ENCODE measurements around the gene FHL2.
A peak's percentile ranks its signal among the peaks of the same experiment; 100 is the strongest.

The FHL2 gene

GRCh38 chr2:105365206-105365605, 33.6 kb downstream of the FHL2 start:
- no peaks in the 10 kb centered on the region for H3K9me3 ChIP-seq (ENCODE audit: low read depth, low read length)
- no peak for TF ChIP-seq EZH2 (IDR thresholded peaks at IDR 0.05)
- no peak for TF ChIP-seq FOXP2 (optimal IDR thresholded peaks at IDR 0.05; ENCODE audit: control extremely low read depth, extremely low read length, insufficient read depth)
- no peak for TF ChIP-seq POLR2AphosphoS5 (IDR thresholded peaks at IDR 0.05; ENCODE audit: borderline replicate concordance, low read depth, low read length)
- no peak for DNase-seq (ENCODE audit: low read depth, low spot score)
- no peak overlapping the region for H3K4me3 ChIP-seq
- no peak overlapping the region for H3K9ac ChIP-seq (ENCODE audit: insufficient read length)
- no peak overlapping the region for H3K27ac ChIP-seq
- peaks cover 17% of the 10 kb centered on the region for H3K36me3 ChIP-seq (ENCODE audit: insufficient read depth, low read length)

GRCh38 chr2:105364436-105365139, 34.3 kb downstream of the FHL2 start:
- TF ChIP-seq EZH2 (IDR thresholded peaks at IDR 0.05): no peak
- TF ChIP-seq POLR2AphosphoS5 (IDR thresholded peaks at IDR 0.05; ENCODE audit: borderline replicate concordance, low read depth, low read length): no peak
- TF ChIP-seq FOXP2 (optimal IDR thresholded peaks at IDR 0.05; ENCODE audit: control extremely low read depth, extremely low read length, insufficient read depth): no peak
- Histone ChIP-seq H3K36me3 (ENCODE audit: insufficient read depth, low read length) (peaks cover 17% of the 10 kb centered on the region), H3K4me3 (no peak overlapping the region), H3K9ac (ENCODE audit: insufficient read length) (no peak overlapping the region), H3K9me3 (ENCODE audit: low read depth, low read length) (no peaks in the 10 kb centered on the region), H3K27ac (no peak overlapping the region)
- no peak for DNase-seq (ENCODE audit: low read depth, low spot score)

GRCh38 chr2:105362862-105363591, 35.8 kb downstream of the FHL2 start:
- no peak for DNase-seq (ENCODE audit: low read depth, low spot score)
- H3K9me3 ChIP-seq (ENCODE audit: low read depth, low read length): no peaks in the 10 kb centered on the region
- H3K36me3 ChIP-seq (ENCODE audit: insufficient read depth, low read length): peaks cover 22% of the 10 kb centered on the region
- H3K9ac ChIP-seq (ENCODE audit: insufficient read length): no peak overlapping the region
- no peak overlapping the region for H3K27ac ChIP-seq
- H3K4me3 ChIP-seq: no peak overlapping the region
- TF ChIP-seq POLR2AphosphoS5 (IDR thresholded peaks at IDR 0.05; ENCODE audit: borderline replicate concordance, low read depth, low read length) (no peak), EZH2 (IDR thresholded peaks at IDR 0.05) (no peak), FOXP2 (optimal IDR thresholded peaks at IDR 0.05; ENCODE audit: control extremely low read depth, extremely low read length, insufficient read depth) (no peak)

- Histone ChIP-seq H3K4me3 (no peak overlapping the region), H3K36me3 (ENCODE audit: insufficient read depth, low read length) (peaks cover 28% of the 10 kb centered on the region), H3K9ac (ENCODE audit: insufficient read length) (no peak overlapping the region), H3K27ac (no peak overlapping the region), H3K9me3 (ENCODE audit: low read depth, low read length) (no peaks in the 10 kb centered on the region)
- TF ChIP-seq POLR2AphosphoS5 (IDR thresholded peaks at IDR 0.05; ENCODE audit: borderline replicate concordance, low read depth, low read length) (no peak), FOXP2 (optimal IDR thresholded peaks at IDR 0.05; ENCODE audit: control extremely low read depth, extremely low read length, insufficient read depth) (no peak), EZH2 (IDR thresholded peaks at IDR 0.05) (no peak)
- no peak for DNase-seq (ENCODE audit: low read depth, low spot score)
Measured at GRCh38 chr2:105361102-105361889, 37.6 kb downstream of the FHL2 start.

- Histone ChIP-seq H3K27ac (no peak overlapping the region), H3K36me3 (ENCODE audit: insufficient read depth, low read length) (peaks cover 28% of the 10 kb centered on the region), H3K9me3 (ENCODE audit: low read depth, low read length) (no peaks in the 10 kb centered on the region), H3K4me3 (no peak overlapping the region), H3K9ac (ENCODE audit: insufficient read length) (no peak overlapping the region)
- TF ChIP-seq POLR2AphosphoS5 (IDR thresholded peaks at IDR 0.05; ENCODE audit: borderline replicate concordance, low read depth, low read length) (no peak), EZH2 (IDR thresholded peaks at IDR 0.05) (no peak), FOXP2 (optimal IDR thresholded peaks at IDR 0.05; ENCODE audit: control extremely low read depth, extremely low read length, insufficient read depth) (no peak)
- no peak for DNase-seq (ENCODE audit: low read depth, low spot score)
Measured at GRCh38 chr2:105358593-105358992, 40.3 kb downstream of the FHL2 start.

GRCh38 chr2:105357122-105357521, 41.7 kb downstream of the FHL2 start:
- Histone ChIP-seq H3K36me3 (ENCODE audit: insufficient read depth, low read length) (peaks cover 25% of the 10 kb centered on the region), H3K9me3 (ENCODE audit: low read depth, low read length) (no peaks in the 10 kb centered on the region), H3K9ac (ENCODE audit: insufficient read length) (no peak overlapping the region), H3K27ac (no peak overlapping the region), H3K4me3 (no peak overlapping the region)
- TF ChIP-seq POLR2AphosphoS5 (IDR thresholded peaks at IDR 0.05; ENCODE audit: borderline replicate concordance, low read depth, low read length) (no peak), FOXP2 (optimal IDR thresholded peaks at IDR 0.05; ENCODE audit: control extremely low read depth, extremely low read length, insufficient read depth) (no peak)
- no peak for DNase-seq (ENCODE audit: low read depth, low spot score)

- H3K36me3 ChIP-seq (ENCODE audit: insufficient read depth, low read length): peaks cover 90% of the 10 kb centered on the region
- H3K27ac ChIP-seq: no peak overlapping the region
- TF ChIP-seq EZH2 (IDR thresholded peaks at IDR 0.05) (no peak), POLR2AphosphoS5 (IDR thresholded peaks at IDR 0.05; ENCODE audit: borderline replicate concordance, low read depth, low read length) (no peak), FOXP2 (optimal IDR thresholded peaks at IDR 0.05; ENCODE audit: control extremely low read depth, extremely low read length, insufficient read depth) (no peak)
- no peak overlapping the region for H3K9ac ChIP-seq (ENCODE audit: insufficient read length)
- H3K4me3 ChIP-seq: no peak overlapping the region
- H3K9me3 ChIP-seq (ENCODE audit: low read depth, low read length): no peaks in the 10 kb centered on the region
- peak; percentile 26 for DNase-seq (ENCODE audit: low read depth, low spot score)
Measured at GRCh38 chr2:105344704-105345345, 54.0 kb downstream of the FHL2 start.

- Histone ChIP-seq H3K9ac (ENCODE audit: insufficient read length) (peak overlapping the region; percentile 88), H3K27ac (no peak overlapping the region), H3K9me3 (ENCODE audit: low read depth, low read length) (no peaks in the 10 kb centered on the region), H3K36me3 (ENCODE audit: insufficient read depth, low read length) (peaks cover 55% of the 10 kb centered on the region), H3K4me3 (peak overlapping the region; percentile 82)
- no peak for TF ChIP-seq EZH2 (IDR thresholded peaks at IDR 0.05)
- no peak for TF ChIP-seq FOXP2 (optimal IDR thresholded peaks at IDR 0.05; ENCODE audit: control extremely low read depth, extremely low read length, insufficient read depth)
- no peak for TF ChIP-seq POLR2AphosphoS5 (IDR thresholded peaks at IDR 0.05; ENCODE audit: borderline replicate concordance, low read depth, low read length)
- no peak for DNase-seq (ENCODE audit: low read depth, low spot score)
Measured at GRCh38 chr2:105339414-105339813, 59.4 kb downstream of the FHL2 start.
